LNCaP clone FGC (cell line): ENCODE measurements around the gene HMGN3.
"Not testable (repeated sequence)": the region's sequence is repeated elsewhere in the genome, so short reads cannot be mapped to it uniquely, and the experiment has no call there.

ENCODE experiments used
- DNase-seq: peaks from one replicate; pipeline ENCODE4 v3.0.0-alpha.2; 2011; ENCODE audit warnings: low read depth
- H3K4me3 ChIP-seq: 2 replicates; pipeline ENCODE4 v1.5.1; 2011; ENCODE audit warnings: mild to moderate bottlenecking, low read depth, low read length, control low read depth
- CTCF ChIP-seq: IDR thresholded peaks from 2 replicates; pipeline ENCODE4 v1.5.1; 2012; ENCODE audit warnings: mild to moderate bottlenecking; ENCODE audit not compliant: control insufficient read depth, insufficient read depth; ENCODE audit errors: extremely low read depth

The HMGN3 gene

GRCh38 chr6:79263359-79263758 is 28.9 kb upstream of the HMGN3 start:
- DNase-seq: no peak
- TF ChIP-seq CTCF: no peak
- no peak overlapping the region for H3K4me3 ChIP-seq

- DNase-seq: no peak
- TF ChIP-seq CTCF: no peak
- no peak overlapping the region for H3K4me3 ChIP-seq
These were observed 27.2 kb upstream of the HMGN3 start for GRCh38 chr6:79261666-79262065.

GRCh38 chr6:79260772-79261171 is 26.3 kb upstream of the HMGN3 start:
- H3K4me3 ChIP-seq: no peak overlapping the region
- TF ChIP-seq CTCF: no peak
- DNase-seq: no peak

GRCh38 chr6:79257381-79258205 is 23.1 kb upstream of the HMGN3 start:
- DNase-seq: no peak
- no peak overlapping the region for H3K4me3 ChIP-seq
- TF ChIP-seq CTCF: no peak

GRCh38 chr6:79256770-79257169 is 22.3 kb upstream of the HMGN3 start:
- DNase-seq, H3K4me3 ChIP-seq: not testable (repeated sequence)

GRCh38 chr6:79255086-79255485 is 20.6 kb upstream of the HMGN3 start:
- H3K4me3 ChIP-seq, DNase-seq: not testable (repeated sequence)

GRCh38 chr6:79250559-79250958 is 16.1 kb upstream of the HMGN3 start:
- no peak for DNase-seq
- H3K4me3 ChIP-seq: no peak overlapping the region
- no peak for TF ChIP-seq CTCF

- TF ChIP-seq CTCF: no peak
- no peak for DNase-seq
These were observed 15.6 kb upstream of the HMGN3 start for GRCh38 chr6:79250107-79250514.

More at GRCh38 chr6:79250107-79250514, 15.6 kb upstream of the HMGN3 start:
- no peak overlapping the region for H3K4me3 ChIP-seq
